Measurements from ENCODE around the gene ATG2A.

DNA sequence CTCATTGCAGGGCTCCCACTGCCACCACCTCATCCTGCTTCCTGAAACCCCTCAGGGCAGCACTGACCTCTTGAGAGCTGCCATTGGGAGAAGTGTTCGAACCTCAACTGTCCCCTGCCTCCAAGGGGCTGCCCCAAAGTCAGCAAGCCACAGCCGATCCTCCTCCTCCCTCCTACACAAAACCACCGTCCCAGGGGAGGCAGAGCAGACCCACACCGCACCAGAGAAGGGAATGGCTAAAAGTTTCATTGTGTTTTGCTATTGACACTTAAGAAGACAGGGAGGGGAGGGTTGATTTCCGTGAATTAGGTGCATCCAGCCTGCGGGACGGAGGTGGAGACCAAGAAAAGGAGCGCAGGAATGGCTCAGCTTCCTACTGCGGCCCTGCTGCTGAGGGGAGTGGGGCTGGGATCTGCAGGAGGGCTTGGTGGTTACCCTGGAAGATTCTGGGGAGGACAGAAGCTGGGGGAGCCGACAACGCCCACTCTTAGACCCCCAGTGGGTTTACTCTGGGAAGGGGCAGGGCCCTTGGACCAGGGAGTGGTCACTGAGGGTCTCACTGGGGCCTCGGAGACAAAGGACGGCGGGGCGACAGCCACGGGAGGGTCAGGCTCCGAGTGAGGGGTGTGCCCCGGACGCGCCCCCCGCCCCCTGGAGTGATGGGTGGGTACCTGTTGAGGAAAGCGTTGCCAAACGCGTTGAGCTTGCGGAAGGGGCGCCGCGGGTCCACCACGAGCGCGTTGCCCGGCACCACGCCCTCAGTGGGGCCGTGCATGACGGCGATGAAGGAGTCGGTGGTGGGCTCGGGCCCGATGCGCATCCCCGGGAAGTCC lies 39.4 kb downstream of the ATG2A start:
- TF ChIP-seq, protein P1, sequence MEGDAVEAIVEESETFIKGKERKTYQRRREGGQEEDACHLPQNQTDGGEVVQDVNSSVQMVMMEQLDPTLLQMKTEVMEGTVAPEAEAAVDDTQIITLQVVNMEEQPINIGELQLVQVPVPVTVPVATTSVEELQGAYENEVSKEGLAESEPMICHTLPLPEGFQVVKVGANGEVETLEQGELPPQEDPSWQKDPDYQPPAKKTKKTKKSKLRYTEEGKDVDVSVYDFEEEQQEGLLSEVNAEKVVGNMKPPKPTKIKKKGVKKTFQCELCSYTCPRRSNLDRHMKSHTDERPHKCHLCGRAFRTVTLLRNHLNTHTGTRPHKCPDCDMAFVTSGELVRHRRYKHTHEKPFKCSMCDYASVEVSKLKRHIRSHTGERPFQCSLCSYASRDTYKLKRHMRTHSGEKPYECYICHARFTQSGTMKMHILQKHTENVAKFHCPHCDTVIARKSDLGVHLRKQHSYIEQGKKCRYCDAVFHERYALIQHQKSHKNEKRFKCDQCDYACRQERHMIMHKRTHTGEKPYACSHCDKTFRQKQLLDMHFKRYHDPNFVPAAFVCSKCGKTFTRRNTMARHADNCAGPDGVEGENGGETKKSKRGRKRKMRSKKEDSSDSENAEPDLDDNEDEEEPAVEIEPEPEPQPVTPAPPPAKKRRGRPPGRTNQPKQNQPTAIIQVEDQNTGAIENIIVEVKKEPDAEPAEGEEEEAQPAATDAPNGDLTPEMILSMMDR (IDR thresholded peaks at IDR 0.05) = no peak
- TF ChIP-seq POLR2AphosphoS5 (IDR thresholded peaks at IDR 0.05) (no peak), POLR2A (IDR thresholded peaks at IDR 0.05) (no peak)
